Spinal cord (tissue), 10 donors: ENCODE measurements around the gene POU2F2. TPM values are rescaled to one million over a fixed set of nuclear protein-coding genes. Genes with fewer than 3 reads are reported as not detected.
A peak's percentile ranks its signal among the peaks of the same experiment; 100 is the strongest.
"Not testable (repeated sequence)": the region's sequence is repeated elsewhere in the genome, so short reads cannot be mapped to it uniquely, and the experiment has no call there.

Experiments
- DNase-seq, 6 donors: peaks; one replicate each; pipeline versions ENCODE4 v3.0.0 to v3.0.0-alpha.2; 2013 to 2015; ENCODE audit warnings: low spot score in 6 of 6, low read depth in 4 of 6
- H3K27ac ChIP-seq: one replicate; pipeline ENCODE4 v1.5.1; 2013; ENCODE audit warnings: low read depth, low read length, control low read depth
- H3K27me3 ChIP-seq: one replicate; pipeline ENCODE4 v1.6.1; 2013; ENCODE audit warnings: low read length; ENCODE audit not compliant: control insufficient read depth, insufficient read depth
- H3K36me3 ChIP-seq: one replicate; pipeline ENCODE4 v1.6.1; 2013; ENCODE audit warnings: low read length; ENCODE audit not compliant: control insufficient read depth, insufficient read depth
- H3K4me1 ChIP-seq: one replicate; pipeline ENCODE4 v1.6.1; 2013; ENCODE audit warnings: low read length; ENCODE audit not compliant: control insufficient read depth, insufficient read depth
- H3K4me3 ChIP-seq: one replicate; pipeline ENCODE4 v1.5.1; 2013; ENCODE audit warnings: low read depth, low read length, control low read depth
- H3K9me3 ChIP-seq: one replicate; pipeline ENCODE4 v1.6.1; 2013; ENCODE audit warnings: low read length; ENCODE audit not compliant: control insufficient read depth, insufficient read depth
- WGBS: methylation state at CpG from one replicate; pipeline ENCODE4 v1.1.5; 2013; ENCODE audit warnings: missing lambda C conversion rate; ENCODE audit not compliant: insufficient coverage; 5-methylcytosine and 5-hydroxymethylcytosine counted together
- polyA plus RNA-seq, 2 donors: library from polyadenylated mRNA; unstranded; fragments of 120-200 nt; gene quantifications; one replicate each; pipeline ENCODE4 v1.2.1, GENCODE V29; 2013; ENCODE audit not compliant: insufficient read length in 2 of 2
- total RNA-seq, 2 donors: library from RNA; depleted of rRNA in 1 of 2; stranded (reverse); fragments of 120-200 nt in 1 of 2; fragments of >200 nt in 1 of 2; gene quantifications; one replicate each; pipeline versions ENCODE4 v1.2.3 to v1.2.4, GENCODE V29; 2013 to 2014
- donor health status: healthy.

Gene POU2F2
- total and polyA plus RNA-seq, 4 donors, result 1.2 to 20.6 (median 10.4) TPM

DNA sequence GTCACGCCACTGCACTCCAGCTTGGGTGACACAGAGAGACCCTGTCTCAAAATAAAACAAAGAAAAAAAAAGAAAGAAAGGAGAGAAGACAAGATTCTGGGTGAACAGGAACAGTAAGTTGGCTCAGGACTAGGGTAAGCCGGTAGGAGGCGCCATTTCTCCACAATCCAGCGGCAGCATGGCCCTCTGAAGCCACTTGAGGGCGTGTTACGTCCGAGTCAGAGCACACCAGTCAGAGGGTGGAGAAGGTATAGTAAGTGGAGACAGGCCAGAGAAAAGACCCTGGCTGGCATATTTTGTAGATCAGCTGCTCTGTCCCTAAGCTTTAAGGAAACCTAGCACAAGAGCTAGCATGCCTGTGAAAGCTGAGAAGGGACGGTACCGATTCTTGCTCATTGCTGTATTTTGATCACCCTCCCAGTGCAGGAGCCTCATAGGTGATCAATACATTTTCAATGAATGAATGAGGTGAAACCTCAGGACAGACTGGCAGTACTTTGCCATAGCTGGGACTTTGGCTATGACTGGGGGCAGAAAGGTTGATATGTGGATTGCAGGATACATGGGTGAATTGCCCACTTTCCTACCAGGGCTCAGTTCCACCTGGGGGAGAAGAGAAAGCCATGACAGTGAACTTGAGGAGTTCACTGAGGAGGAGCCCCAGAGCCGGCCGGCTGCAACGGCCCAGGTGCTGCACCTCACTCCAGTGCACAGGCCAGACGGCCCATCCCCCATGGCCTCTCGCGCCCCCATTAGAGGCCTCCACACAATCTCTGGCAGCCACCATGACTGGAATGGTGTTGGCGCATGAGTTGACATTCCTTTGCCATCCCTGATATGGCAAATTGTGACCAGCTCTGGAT is 23.5 kb downstream of the POU2F2 start:
- WGBS, result 20% methylated on average over 11 of the region's 16 CpGs

DNA sequence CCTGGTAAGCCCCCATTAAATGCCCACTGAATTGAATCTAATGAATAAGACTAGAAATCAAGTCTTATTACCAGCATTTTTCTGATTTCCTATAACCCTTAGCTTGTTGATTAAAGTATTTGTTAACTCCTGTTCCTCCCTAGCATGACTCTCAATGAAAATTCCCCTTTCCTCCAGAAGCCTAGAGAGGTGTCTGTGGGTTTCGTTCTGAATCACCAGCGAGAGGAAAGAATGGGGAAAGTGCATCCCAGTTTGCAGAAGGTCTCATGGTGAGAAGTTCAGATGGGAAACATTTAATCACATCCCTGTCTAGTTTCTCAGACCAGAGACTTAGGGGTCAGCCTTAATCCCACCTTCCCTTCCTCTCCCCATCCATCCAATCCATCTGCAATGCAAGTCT is 26.9 kb downstream of the POU2F2 start:
- Histone ChIP-seq H3K4me3 (no peak overlapping the region), H3K27me3 (no peaks in the 10 kb centered on the region), H3K36me3 (peaks cover 3% of the 10 kb centered on the region), H3K9me3 (no peaks in the 10 kb centered on the region), H3K4me1 (no peaks in the 10 kb centered on the region), H3K27ac (no peak overlapping the region)
- WGBS, result no CpG with 5 or more reads among the region's 2 CpGs
- DNase-seq, result no peak

More for the DNA sequence above, 23.5 kb downstream of the POU2F2 start:
- H3K9me3 ChIP-seq, result no peaks in the 10 kb centered on the region
- peaks cover 3% of the 10 kb centered on the region for H3K36me3 ChIP-seq
- H3K4me1 ChIP-seq, result peaks cover 3% of the 10 kb centered on the region
- H3K27me3 ChIP-seq, result no peaks in the 10 kb centered on the region
- H3K4me3 ChIP-seq, result no peak overlapping the region
- DNase-seq, result peak; percentile 21 to 95 (median 68)
- H3K27ac ChIP-seq, result no peak overlapping the region

DNA sequence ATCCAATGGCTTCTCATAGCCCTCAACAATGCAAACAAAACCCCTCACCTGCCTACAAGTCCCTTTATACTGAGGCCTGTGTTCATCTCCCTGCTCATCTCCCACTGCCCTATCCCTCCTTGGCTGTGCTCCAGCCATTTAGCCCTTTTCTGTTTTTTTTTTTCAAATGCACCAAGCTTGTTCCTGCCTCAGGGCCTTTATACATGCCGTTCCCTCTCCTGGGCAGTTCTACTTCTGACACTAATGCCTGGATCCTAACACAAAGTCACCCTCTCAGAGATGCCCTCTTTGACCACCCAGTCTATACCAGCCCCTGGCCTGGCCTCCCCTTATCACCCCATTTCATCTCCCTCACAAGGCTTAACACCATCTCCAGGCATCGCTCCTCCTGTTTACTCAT is 29.4 kb downstream of the POU2F2 start:
- Histone ChIP-seq H3K27ac (no peak overlapping the region), H3K9me3 (no peaks in the 10 kb centered on the region), H3K4me3 (no peak overlapping the region), H3K27me3 (no peaks in the 10 kb centered on the region), H3K36me3 (peaks cover 9% of the 10 kb centered on the region), H3K4me1 (no peaks in the 10 kb centered on the region)
- WGBS, result 89% methylated on average over 2 of the region's 2 CpGs
- no peak for DNase-seq

DNA sequence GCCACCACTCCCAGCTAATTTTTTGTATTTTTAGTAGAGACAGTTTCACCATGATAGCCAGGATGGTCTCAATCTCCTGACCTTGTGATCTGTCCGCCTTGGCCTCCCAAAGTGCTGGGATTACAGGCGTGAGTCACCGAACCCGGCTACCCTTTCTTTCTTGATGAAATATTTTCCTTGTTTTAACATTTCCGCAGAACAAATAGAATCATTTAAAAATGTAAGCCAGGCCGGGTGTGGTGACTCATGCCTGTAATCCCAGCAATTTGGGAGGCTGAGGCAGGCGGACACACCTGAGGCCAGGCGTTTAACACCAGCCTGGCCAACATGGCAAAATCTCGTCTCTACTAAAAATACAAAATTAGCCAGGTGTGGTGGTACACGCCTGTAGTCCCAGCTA is 32.0 kb downstream of the POU2F2 start:
- WGBS, result 100% methylated on average over 9 of the region's 10 CpGs
- H3K27ac ChIP-seq, H3K27me3 ChIP-seq, H3K4me1 ChIP-seq, DNase-seq, H3K9me3 ChIP-seq, H3K4me3 ChIP-seq: not testable (repeated sequence)
- H3K36me3 ChIP-seq, result peaks cover 19% of the 10 kb centered on the region

DNA sequence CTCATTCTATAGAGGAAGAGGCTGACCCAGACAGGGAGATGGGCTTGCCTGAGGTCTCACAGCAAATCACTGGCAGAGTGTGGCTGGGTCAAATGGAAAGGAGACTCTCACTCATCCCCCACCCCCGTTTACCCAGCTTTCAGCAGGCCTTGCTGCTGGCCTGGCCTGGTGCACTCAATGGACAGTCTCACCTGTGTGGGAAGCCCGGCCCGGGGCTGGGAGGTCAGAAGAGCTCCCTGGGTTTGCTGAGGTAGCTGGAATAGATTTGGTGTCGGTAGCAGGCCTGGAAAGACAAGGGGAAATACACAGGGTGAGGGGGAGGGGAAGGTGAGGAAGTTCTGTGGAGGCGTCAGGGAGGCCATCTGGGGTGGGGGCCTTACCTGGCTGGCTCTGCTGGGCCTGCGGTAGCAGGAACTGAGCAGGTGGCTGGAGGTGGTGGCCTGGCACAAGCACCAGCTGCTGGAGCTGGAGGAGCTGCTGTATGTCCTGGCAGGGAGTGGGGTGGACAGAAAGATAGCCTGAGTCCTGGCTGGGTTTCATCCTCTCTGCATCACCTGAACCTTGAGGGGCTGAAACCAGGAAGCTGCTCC is 32.8 kb downstream of the POU2F2 start:
- Histone ChIP-seq H3K27me3 (peaks cover 7% of the 10 kb centered on the region), H3K27ac (no peak overlapping the region), H3K9me3 (no peaks in the 10 kb centered on the region), H3K4me3 (no peak overlapping the region), H3K4me1 (peaks cover 8% of the 10 kb centered on the region), H3K36me3 (peaks cover 24% of the 10 kb centered on the region)
- DNase-seq, result no peak
- WGBS, result 69% methylated on average over 5 of the region's 6 CpGs

DNA sequence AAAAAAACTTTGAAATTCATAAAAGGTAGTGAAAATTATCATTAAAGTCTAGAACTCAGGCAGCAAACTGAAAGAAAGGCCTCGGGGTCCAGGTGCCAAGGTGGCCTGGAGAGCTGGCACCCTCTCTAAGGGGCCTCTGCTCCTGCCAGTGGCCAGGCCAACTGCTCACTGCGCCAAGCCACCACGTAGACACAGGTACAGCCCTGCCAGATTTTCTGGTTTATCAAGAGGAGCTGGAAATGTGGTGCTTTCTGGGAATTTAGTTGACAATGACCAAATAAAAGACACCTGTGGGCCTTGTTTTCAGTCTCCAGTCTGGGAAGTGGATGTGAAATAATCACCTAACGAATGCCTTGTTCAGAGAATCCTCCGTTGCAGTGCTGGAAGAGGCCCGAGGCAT is 33.5 kb downstream of the POU2F2 start:
- peaks cover 7% of the 10 kb centered on the region for H3K27me3 ChIP-seq
- peaks cover 25% of the 10 kb centered on the region for H3K36me3 ChIP-seq
- H3K9me3 ChIP-seq, result no peaks in the 10 kb centered on the region
- WGBS, result 79% methylated on average over 4 of the region's 6 CpGs
- H3K4me1 ChIP-seq, result peaks cover 8% of the 10 kb centered on the region
- H3K27ac ChIP-seq, result no peak overlapping the region
- no peak for DNase-seq
- H3K4me3 ChIP-seq, result no peak overlapping the region

DNA sequence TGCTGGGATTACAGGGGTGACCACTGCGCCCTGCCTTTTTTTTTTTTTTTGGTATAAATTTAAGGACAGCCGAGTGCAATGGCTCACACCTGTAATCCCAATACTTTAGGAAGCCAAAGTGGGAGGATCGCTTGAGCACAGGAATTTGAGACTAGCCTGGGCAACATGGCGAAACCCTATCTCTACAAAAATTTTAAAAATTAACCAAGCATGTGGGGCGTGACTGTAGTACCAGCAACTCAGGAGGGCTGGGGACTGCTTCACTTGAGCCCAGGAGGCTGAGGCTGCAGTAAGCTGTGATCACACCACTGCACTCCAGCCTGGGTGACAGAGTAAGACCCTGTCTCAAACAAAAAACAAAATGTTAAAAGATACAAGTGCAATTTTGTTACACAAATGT is 34.8 kb downstream of the POU2F2 start:
- Histone ChIP-seq H3K4me3 (no peak overlapping the region), H3K27ac (no peak overlapping the region), H3K4me1 (peaks cover 8% of the 10 kb centered on the region), H3K27me3 (peaks cover 7% of the 10 kb centered on the region), H3K9me3 (no peaks in the 10 kb centered on the region), H3K36me3 (peaks cover 30% of the 10 kb centered on the region)
- DNase-seq, result no peak
- 86% methylated on average over 3 of the region's 5 CpGs for WGBS

DNA sequence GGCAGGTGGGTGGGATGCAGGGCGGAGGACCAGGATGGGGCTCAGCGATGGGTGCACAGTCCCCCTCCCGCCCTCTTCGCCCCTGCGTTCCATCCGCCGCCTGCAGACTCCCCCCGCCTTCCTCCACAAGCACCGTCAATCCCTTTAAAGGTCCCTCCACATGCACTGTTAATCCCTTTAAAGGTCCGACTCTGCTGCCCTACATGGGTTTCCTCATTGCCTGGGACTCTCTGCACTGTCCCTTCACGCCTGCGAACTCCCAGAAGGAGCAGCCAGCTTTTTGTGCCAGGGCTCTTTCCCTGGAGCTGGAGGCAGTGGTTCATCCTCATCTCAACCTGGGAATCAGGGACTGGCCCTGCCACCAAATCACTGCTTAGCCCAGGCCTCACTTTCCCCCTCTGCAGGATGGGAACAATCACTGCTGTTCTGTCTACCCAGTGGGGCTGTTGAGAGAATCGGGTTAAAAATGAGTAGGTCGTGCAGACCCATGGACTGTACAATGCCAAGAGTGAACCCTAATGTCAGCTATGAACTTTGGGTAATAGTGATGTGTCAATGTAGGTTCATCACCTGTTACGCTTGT is 35.9 kb downstream of the POU2F2 start:
- no peak for DNase-seq
- Histone ChIP-seq H3K27ac (no peak overlapping the region), H3K27me3 (peaks cover 7% of the 10 kb centered on the region), H3K9me3 (no peaks in the 10 kb centered on the region), H3K36me3 (peaks cover 39% of the 10 kb centered on the region), H3K4me3 (no peak overlapping the region), H3K4me1 (peaks cover 8% of the 10 kb centered on the region)
- 34% methylated on average over 14 of the region's 15 CpGs for WGBS

DNA sequence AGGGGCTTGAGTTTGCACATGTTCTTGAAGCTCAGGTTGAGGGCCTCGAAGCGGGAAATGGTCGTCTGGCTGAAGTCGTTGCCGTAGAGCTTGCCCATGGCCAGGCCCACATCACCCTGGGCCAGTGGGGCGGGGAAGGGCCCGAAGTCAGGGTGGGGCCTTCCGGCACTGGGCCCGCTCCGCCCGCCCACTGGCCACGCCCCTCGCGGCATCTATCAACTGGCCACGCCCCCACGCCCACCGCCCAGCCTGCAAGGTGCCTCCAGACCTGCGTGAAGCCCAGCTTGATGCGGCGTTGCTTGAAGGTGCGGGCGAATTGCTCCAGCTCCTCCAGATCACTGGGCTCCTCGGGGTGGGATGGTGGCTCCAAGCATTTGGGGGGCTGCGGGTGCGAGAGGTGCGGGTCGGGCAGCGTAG is 36.4 kb downstream of the POU2F2 start:
- Histone ChIP-seq H3K9me3 (no peaks in the 10 kb centered on the region), H3K4me1 (peaks cover 8% of the 10 kb centered on the region), H3K27me3 (peaks cover 7% of the 10 kb centered on the region), H3K4me3 (no peak overlapping the region), H3K36me3 (peaks cover 43% of the 10 kb centered on the region), H3K27ac (no peak overlapping the region)
- WGBS, result 19% methylated on average over 28 of the region's 28 CpGs
- DNase-seq, result no peak
